ENCODE data around the gene HEATR5B. TPM values are rescaled to one million over a fixed set of nuclear protein-coding genes. Genes with fewer than 3 reads are reported as not detected.
A peak's percentile ranks its signal among the peaks of the same experiment; 100 is the strongest.
"Not testable (repeated sequence)": the region's sequence is repeated elsewhere in the genome, so short reads cannot be mapped to it uniquely, and the experiment has no call there.

The HEATR5B gene
- polyA plus RNA-seq, 5 donors = 18.3 to 33.1 (median 27.7) TPM

- DNase-seq = no peak
Measured at GRCh38 chr2:37070931-37071330, 13.2 kb downstream of the HEATR5B start.

GRCh38 chr2:37068686-37069085, 15.5 kb downstream of the HEATR5B start:
- DNase-seq = no peak

- no peak for DNase-seq
Measured at GRCh38 chr2:37061776-37062175, 22.4 kb downstream of the HEATR5B start.

GRCh38 chr2:37061013-37061711, 23.0 kb downstream of the HEATR5B start:
- no peak for DNase-seq

- no peak for DNase-seq
Measured at GRCh38 chr2:37060446-37060845, 23.7 kb downstream of the HEATR5B start.

GRCh38 chr2:37059841-37060240, 24.3 kb downstream of the HEATR5B start:
- DNase-seq = no peak

GRCh38 chr2:37052600-37053332, 31.4 kb downstream of the HEATR5B start:
- DNase-seq = no peak

GRCh38 chr2:37039580-37039979, 44.6 kb downstream of the HEATR5B start:
- DNase-seq = no peak

GRCh38 chr2:37037771-37038170, 46.4 kb downstream of the HEATR5B start:
- DNase-seq = no peak

GRCh38 chr2:37029758-37030157, 54.4 kb downstream of the HEATR5B start:
- no peak for DNase-seq

GRCh38 chr2:37026050-37026449, 58.1 kb downstream of the HEATR5B start:
- DNase-seq = no peak

- peak; percentile 9 to 17 for DNase-seq
Measured at GRCh38 chr2:37020887-37021796, 63.0 kb downstream of the HEATR5B start.

- DNase-seq = peak; percentile 74 to 76
Measured at GRCh38 chr2:37020212-37020886, 63.8 kb downstream of the HEATR5B start.

- DNase-seq = no peak
Measured at GRCh38 chr2:37013315-37013641, 70.9 kb downstream of the HEATR5B start.

- no peak for DNase-seq
Measured at GRCh38 chr2:37011130-37011529, 73.0 kb downstream of the HEATR5B start.

- DNase-seq = peak in 1 of 2 donors; percentile 2
Measured at GRCh38 chr2:37005118-37005868, 78.9 kb downstream of the HEATR5B start.

- DNase-seq = no peak
Measured at GRCh38 chr2:37000988-37001556, 83.1 kb downstream of the HEATR5B start.

GRCh38 chr2:37000318-37000717, 83.9 kb downstream of the HEATR5B start:
- no peak for DNase-seq

- DNase-seq = not testable (repeated sequence)
Measured at GRCh38 chr2:36999416-36999815, 84.8 kb downstream of the HEATR5B start.

- DNase-seq = no peak
Measured at GRCh38 chr2:36993841-36994620, 90.1 kb downstream of the HEATR5B start.
